NCI-H2107 treated with DMSO at 0.1 percent for 48 hours (cell line): ENCODE measurements around the gene ZNF91.
"Not testable (repeated sequence)": the region's sequence is repeated elsewhere in the genome, so short reads cannot be mapped to it uniquely, and the experiment has no call there.

Source experiments
- DNase-seq: peaks from one replicate; lab custom pipeline; 2025; ENCODE audit not compliant: unreplicated experiment; lab: John Stamatoyannopoulos, UW

ZNF91 gene

GRCh38 chr19:23399443-23399842 lies 4.2 kb upstream of the ZNF91 start:
- no peak for DNase-seq

GRCh38 chr19:23395722-23396117 lies 449 bp upstream of the ZNF91 start:
- not testable (repeated sequence) for DNase-seq

- no peak for DNase-seq
These were observed 760 bp downstream of the ZNF91 start for GRCh38 chr19:23394511-23394910.

- DNase-seq: no peak
These were observed 2.1 kb downstream of the ZNF91 start for GRCh38 chr19:23393121-23393520.

GRCh38 chr19:23391236-23391635 lies 4.0 kb downstream of the ZNF91 start:
- DNase-seq: no peak

- no peak for DNase-seq
These were observed 9.9 kb downstream of the ZNF91 start for GRCh38 chr19:23385404-23385803.

GRCh38 chr19:23384858-23385257 lies 10.4 kb downstream of the ZNF91 start:
- DNase-seq: no peak

GRCh38 chr19:23384166-23384565 lies 11.1 kb downstream of the ZNF91 start:
- DNase-seq: no peak

- no peak for DNase-seq
These were observed 12.3 kb downstream of the ZNF91 start for GRCh38 chr19:23382955-23383354.

- no peak for DNase-seq
These were observed 14.2 kb downstream of the ZNF91 start for GRCh38 chr19:23381114-23381513.

- DNase-seq: not testable (repeated sequence)
These were observed 15.6 kb downstream of the ZNF91 start for GRCh38 chr19:23379671-23380070.

- DNase-seq: no peak
These were observed 16.3 kb downstream of the ZNF91 start for GRCh38 chr19:23378948-23379347.

- DNase-seq: no peak
These were observed 18.0 kb downstream of the ZNF91 start for GRCh38 chr19:23377276-23377675.

- DNase-seq: no peak
These were observed 28.8 kb downstream of the ZNF91 start for GRCh38 chr19:23366437-23366836.

GRCh38 chr19:23366031-23366430 lies 29.2 kb downstream of the ZNF91 start:
- DNase-seq: not testable (repeated sequence)

- no peak for DNase-seq
These were observed 30.0 kb downstream of the ZNF91 start for GRCh38 chr19:23365222-23365621.

- DNase-seq: not testable (repeated sequence)
These were observed 33.4 kb downstream of the ZNF91 start for GRCh38 chr19:23361843-23362242.

- DNase-seq: no peak
These were observed 43.5 kb downstream of the ZNF91 start for GRCh38 chr19:23351806-23352205.

GRCh38 chr19:23346696-23347095 lies 48.6 kb downstream of the ZNF91 start:
- no peak for DNase-seq

- DNase-seq: no peak
These were observed 49.4 kb downstream of the ZNF91 start for GRCh38 chr19:23345838-23346237.

GRCh38 chr19:23343434-23344010 lies 51.7 kb downstream of the ZNF91 start:
- DNase-seq: no peak

- no peak for DNase-seq
These were observed 67.1 kb downstream of the ZNF91 start for GRCh38 chr19:23328211-23328610.

- no peak for DNase-seq
These were observed 73.2 kb downstream of the ZNF91 start for GRCh38 chr19:23321953-23322549.
